EH (cell line): Measurements from ENCODE around the gene LSM10.

Experiments used
- DNase-seq: peaks from one replicate; pipeline ENCODE4 v3.0.0-alpha.2; 2015; ENCODE audit warnings: low read depth

Gene LSM10

GRCh38 chr1:36408479-36408878 lies 10.8 kb upstream of the LSM10 start:
- DNase-seq = peak; percentile 79

- no peak for DNase-seq
Measured at GRCh38 chr1:36406440-36406839, 8.7 kb upstream of the LSM10 start.

GRCh38 chr1:36402504-36402890 lies 4.8 kb upstream of the LSM10 start:
- DNase-seq = no peak

- no peak for DNase-seq
Measured at GRCh38 chr1:36401602-36402503, 4.1 kb upstream of the LSM10 start.

GRCh38 chr1:36400825-36401601 lies 3.3 kb upstream of the LSM10 start:
- DNase-seq = peak; percentile 18

- DNase-seq = no peak
Measured at GRCh38 chr1:36400514-36400824, 2.8 kb upstream of the LSM10 start.

- DNase-seq = no peak
Measured at GRCh38 chr1:36398370-36398977, 766 bp upstream of the LSM10 start.

- DNase-seq = no peak
Measured at GRCh38 chr1:36397083-36397377, 678 bp downstream of the LSM10 start.

GRCh38 chr1:36396359-36396758 lies 1.3 kb downstream of the LSM10 start:
- DNase-seq = no peak

GRCh38 chr1:36393686-36394085 lies 4.0 kb downstream of the LSM10 start:
- no peak for DNase-seq

GRCh38 chr1:36392836-36393235 lies 4.9 kb downstream of the LSM10 start:
- DNase-seq = no peak

GRCh38 chr1:36391271-36391670 lies 6.4 kb downstream of the LSM10 start:
- DNase-seq = no peak

GRCh38 chr1:36390411-36390810 lies 7.3 kb downstream of the LSM10 start:
- no peak for DNase-seq

GRCh38 chr1:36389999-36390398 lies 7.7 kb downstream of the LSM10 start:
- no peak for DNase-seq

- DNase-seq = no peak
Measured at GRCh38 chr1:36389261-36389660, 8.4 kb downstream of the LSM10 start.

GRCh38 chr1:36387141-36387949 lies 10.4 kb downstream of the LSM10 start:
- peak; percentile 91 for DNase-seq

GRCh38 chr1:36386265-36387140 lies 11.2 kb downstream of the LSM10 start:
- DNase-seq = peak; percentile 100

- peak; percentile 100 for DNase-seq
Measured at GRCh38 chr1:36385410-36386264, 12.1 kb downstream of the LSM10 start, which contains the start of gene STK40. STK40 (minus strand) TSS chr1:36385924; CDS start chr1:36361332, 24,592 bp downstream.

- DNase-seq = peak; percentile 29
Measured at GRCh38 chr1:36384542-36385409, 12.9 kb downstream of the LSM10 start.
